Progenitor cell of endocrine pancreas (in vitro differentiated cells): ENCODE measurements around the gene UGT1A3. TPM values are rescaled to one million over a fixed set of nuclear protein-coding genes. Genes with fewer than 3 reads are reported as not detected.

Experiments used
- DNase-seq: peaks from one replicate; pipeline ENCODE4 v3.0.0; 2021; ENCODE audit warnings: low spot score; ENCODE audit not compliant: unreplicated experiment
- H3K27ac Mint-ChIP-seq: 2 replicates; pipeline ENCODE4 v1.8.0; 2021; ENCODE audit warnings: mild to moderate bottlenecking, moderate library complexity, mixed read lengths
- H3K27me3 Mint-ChIP-seq: 2 replicates; pipeline ENCODE4 v1.8.0; 2021; ENCODE audit warnings: mixed read lengths
- H3K36me3 Mint-ChIP-seq: 2 replicates; pipeline ENCODE4 v1.8.0; 2022; ENCODE audit warnings: mixed read lengths; ENCODE audit not compliant: insufficient read depth
- H3K4me1 Mint-ChIP-seq: 2 replicates; pipeline ENCODE4 v1.8.0; 2021; ENCODE audit warnings: low read depth, mixed read lengths
- H3K4me3 Mint-ChIP-seq: 2 replicates; pipeline ENCODE4 v1.8.0; 2021; ENCODE audit warnings: low read depth, mild to moderate bottlenecking, moderate library complexity, mixed read lengths
- H3K9me3 Mint-ChIP-seq: 2 replicates; pipeline ENCODE4 v1.8.0; 2021; ENCODE audit warnings: low read depth, mixed read lengths
- CTCF ChIP-seq: fragments of 200-600 bp; sonication (generic); IDR thresholded peaks from one replicate; pipeline ENCODE4 v1.5.0; 2021; ENCODE audit warnings: antibody characterized with exemption, mild to moderate bottlenecking; ENCODE audit not compliant: unreplicated experiment
- total RNA-seq: library from RNA; stranded (reverse); gene quantifications from 2 replicates; pipeline ENCODE4 v1.2.1, GENCODE V29; 2021

Gene UGT1A3
- total RNA-seq, 1 donor from 2014 or later = not detected

GRCh38 chr2:233754872-233755611 is 26.2 kb downstream of the UGT1A3 start:
- Mint-ChIP-seq H3K27ac (no peak overlapping the region), H3K27me3 (no peaks in the 10 kb centered on the region), H3K4me1 (peaks cover 4% of the 10 kb centered on the region), H3K4me3 (no peak overlapping the region), H3K36me3 (peaks cover 1% of the 10 kb centered on the region), H3K9me3 (peaks cover 24% of the 10 kb centered on the region)
- TF ChIP-seq CTCF = no peak
- DNase-seq = no peak

- H3K27ac Mint-ChIP-seq = no peak overlapping the region
- peaks cover 13% of the 10 kb centered on the region for H3K9me3 Mint-ChIP-seq
- H3K27me3 Mint-ChIP-seq = no peaks in the 10 kb centered on the region
- no peak for TF ChIP-seq CTCF
- no peak for DNase-seq
- no peak overlapping the region for H3K4me3 Mint-ChIP-seq
- no peaks in the 10 kb centered on the region for H3K36me3 Mint-ChIP-seq
- H3K4me1 Mint-ChIP-seq = peaks cover 4% of the 10 kb centered on the region
Observed at GRCh38 chr2:233756429-233757081, 27.7 kb downstream of the UGT1A3 start.

- Mint-ChIP-seq H3K4me3 (no peak overlapping the region), H3K9me3 (peaks cover 3% of the 10 kb centered on the region), H3K4me1 (peaks cover 6% of the 10 kb centered on the region), H3K27ac (no peak overlapping the region), H3K27me3 (no peaks in the 10 kb centered on the region), H3K36me3 (no peaks in the 10 kb centered on the region)
- no peak for DNase-seq
- no peak for TF ChIP-seq CTCF
Observed at GRCh38 chr2:233758141-233758540, 29.3 kb downstream of the UGT1A3 start.

- TF ChIP-seq CTCF = no peak
- Mint-ChIP-seq H3K27me3 (peaks cover 3% of the 10 kb centered on the region), H3K36me3 (no peaks in the 10 kb centered on the region), H3K27ac (no peak overlapping the region), H3K4me3 (no peak overlapping the region), H3K9me3 (peaks cover 3% of the 10 kb centered on the region), H3K4me1 (peaks cover 6% of the 10 kb centered on the region)
- DNase-seq = no peak
Observed at GRCh38 chr2:233758849-233759248, 30.0 kb downstream of the UGT1A3 start.

- Mint-ChIP-seq H3K9me3 (no peaks in the 10 kb centered on the region), H3K4me1 (peaks cover 6% of the 10 kb centered on the region), H3K4me3 (no peak within 1 kb of the TSS), H3K36me3 (no peaks in the 10 kb centered on the region), H3K27me3 (peaks cover 11% of the 10 kb centered on the region), H3K27ac (no peak within 1 kb of the TSS)
- TF ChIP-seq CTCF = no peak
- DNase-seq = no peak
Observed at GRCh38 chr2:233760043-233760442, 31.2 kb downstream of the UGT1A3 start, which contains the start of gene UGT1A1. Gene UGT1A1 (plus strand): TSS chr2:233760270. CDS start chr2:233760288, 18 bp downstream.
